ENCODE data around the gene MTPN. TPM values are rescaled to one million over a fixed set of nuclear protein-coding genes. Genes with fewer than 3 reads are reported as not detected.

The MTPN gene
- total RNA-seq, 1 donor from 2014 or later = 117 TPM

- no peak for DNase-seq (ENCODE audit: low spot score)
- no peaks in the 10 kb centered on the region for H3K9me3 Mint-ChIP-seq
- H3K36me3 Mint-ChIP-seq (ENCODE audit: low read depth) = peaks cover 22% of the 10 kb centered on the region
- no peak overlapping the region for H3K27ac Mint-ChIP-seq
- intact Hi-C loops (cut with micrococcal nuclease) = no loop called here
- peaks cover 4% of the 10 kb centered on the region for H3K4me1 Mint-ChIP-seq (ENCODE audit: low read depth)
- H3K27me3 Mint-ChIP-seq (ENCODE audit: insufficient read depth) = no peaks in the 10 kb centered on the region
- no peak overlapping the region for H3K4me3 Mint-ChIP-seq
Measured at GRCh38 chr7:135925210-135925609, 51.9 kb downstream of the MTPN start.

GRCh38 chr7:135924302-135924701 lies 52.9 kb downstream of the MTPN start:
- H3K9me3 Mint-ChIP-seq = no peaks in the 10 kb centered on the region
- no peak for DNase-seq (ENCODE audit: low spot score)
- peaks cover 4% of the 10 kb centered on the region for H3K4me1 Mint-ChIP-seq (ENCODE audit: low read depth)
- H3K27me3 Mint-ChIP-seq (ENCODE audit: insufficient read depth) = no peaks in the 10 kb centered on the region
- H3K27ac Mint-ChIP-seq = no peak overlapping the region
- intact Hi-C loops (cut with micrococcal nuclease) = no loop called here
- no peak overlapping the region for H3K4me3 Mint-ChIP-seq
- peaks cover 18% of the 10 kb centered on the region for H3K36me3 Mint-ChIP-seq (ENCODE audit: low read depth)

- Mint-ChIP-seq H3K27ac (no peak overlapping the region), H3K4me1 (ENCODE audit: low read depth) (no peaks in the 10 kb centered on the region), H3K27me3 (ENCODE audit: insufficient read depth) (no peaks in the 10 kb centered on the region), H3K4me3 (no peak overlapping the region), H3K36me3 (ENCODE audit: low read depth) (peaks cover 7% of the 10 kb centered on the region), H3K9me3 (no peaks in the 10 kb centered on the region)
- intact Hi-C loops (cut with micrococcal nuclease) = no loop called here
- DNase-seq (ENCODE audit: low spot score) = no peak
Measured at GRCh38 chr7:135922263-135922662, 54.9 kb downstream of the MTPN start.

GRCh38 chr7:135920478-135920877 lies 56.7 kb downstream of the MTPN start:
- Mint-ChIP-seq H3K36me3 (ENCODE audit: low read depth) (no peaks in the 10 kb centered on the region), H3K4me3 (no peak overlapping the region), H3K4me1 (ENCODE audit: low read depth) (no peaks in the 10 kb centered on the region), H3K27me3 (ENCODE audit: insufficient read depth) (no peaks in the 10 kb centered on the region), H3K27ac (no peak overlapping the region), H3K9me3 (no peaks in the 10 kb centered on the region)
- no peak for DNase-seq (ENCODE audit: low spot score)
- intact Hi-C loops (cut with micrococcal nuclease) = no loop called here

- no peaks in the 10 kb centered on the region for H3K4me1 Mint-ChIP-seq (ENCODE audit: low read depth)
- H3K4me3 Mint-ChIP-seq = no peak overlapping the region
- H3K36me3 Mint-ChIP-seq (ENCODE audit: low read depth) = no peaks in the 10 kb centered on the region
- no peak overlapping the region for H3K27ac Mint-ChIP-seq
- intact Hi-C loops (cut with micrococcal nuclease) = no loop called here
- peaks cover 1% of the 10 kb centered on the region for H3K27me3 Mint-ChIP-seq (ENCODE audit: insufficient read depth)
- H3K9me3 Mint-ChIP-seq = no peaks in the 10 kb centered on the region
- no peak for DNase-seq (ENCODE audit: low spot score)
Measured at GRCh38 chr7:135919071-135919841, 57.9 kb downstream of the MTPN start.

GRCh38 chr7:135918134-135918533 lies 59.0 kb downstream of the MTPN start:
- H3K27ac Mint-ChIP-seq = no peak overlapping the region
- intact Hi-C loops (cut with micrococcal nuclease) = no loop called here
- H3K36me3 Mint-ChIP-seq (ENCODE audit: low read depth) = no peaks in the 10 kb centered on the region

GRCh38 chr7:135917721-135918120 lies 59.4 kb downstream of the MTPN start:
- Mint-ChIP-seq H3K4me3 (no peak overlapping the region), H3K27ac (no peak overlapping the region)

More at GRCh38 chr7:135918134-135918533, 59.0 kb downstream of the MTPN start:
- Mint-ChIP-seq H3K4me3 (no peak overlapping the region), H3K4me1 (ENCODE audit: low read depth) (no peaks in the 10 kb centered on the region), H3K9me3 (no peaks in the 10 kb centered on the region), H3K27me3 (ENCODE audit: insufficient read depth) (peaks cover 1% of the 10 kb centered on the region)
- DNase-seq (ENCODE audit: low spot score) = no peak

GRCh38 chr7:135914346-135914745 lies 62.8 kb downstream of the MTPN start:
- Mint-ChIP-seq H3K27ac (no peak overlapping the region), H3K4me3 (no peak overlapping the region), H3K36me3 (ENCODE audit: low read depth) (peaks cover 1% of the 10 kb centered on the region), H3K9me3 (no peaks in the 10 kb centered on the region), H3K27me3 (ENCODE audit: insufficient read depth) (peaks cover 5% of the 10 kb centered on the region), H3K4me1 (ENCODE audit: low read depth) (no peaks in the 10 kb centered on the region)
- no peak for DNase-seq (ENCODE audit: low spot score)
- intact Hi-C loops (cut with micrococcal nuclease) = no loop called here

More at GRCh38 chr7:135917721-135918120, 59.4 kb downstream of the MTPN start:
- Mint-ChIP-seq H3K36me3 (ENCODE audit: low read depth) (no peaks in the 10 kb centered on the region), H3K4me1 (ENCODE audit: low read depth) (no peaks in the 10 kb centered on the region), H3K27me3 (ENCODE audit: insufficient read depth) (peaks cover 1% of the 10 kb centered on the region), H3K9me3 (no peaks in the 10 kb centered on the region)
- no peak for DNase-seq (ENCODE audit: low spot score)
- intact Hi-C loops (cut with micrococcal nuclease) = no loop called here

GRCh38 chr7:135913404-135913803 lies 63.8 kb downstream of the MTPN start:
- DNase-seq (ENCODE audit: low spot score) = no peak
- Mint-ChIP-seq H3K9me3 (no peaks in the 10 kb centered on the region), H3K4me1 (ENCODE audit: low read depth) (no peaks in the 10 kb centered on the region), H3K36me3 (ENCODE audit: low read depth) (peaks cover 1% of the 10 kb centered on the region), H3K27me3 (ENCODE audit: insufficient read depth) (peaks cover 5% of the 10 kb centered on the region), H3K27ac (no peak overlapping the region), H3K4me3 (no peak overlapping the region)
- intact Hi-C loops (cut with micrococcal nuclease) = no loop called here

GRCh38 chr7:135911099-135911498 lies 66.1 kb downstream of the MTPN start:
- peaks cover 8% of the 10 kb centered on the region for H3K27me3 Mint-ChIP-seq (ENCODE audit: insufficient read depth)
- no peak overlapping the region for H3K4me3 Mint-ChIP-seq
- H3K27ac Mint-ChIP-seq = no peak overlapping the region
- peaks cover 1% of the 10 kb centered on the region for H3K36me3 Mint-ChIP-seq (ENCODE audit: low read depth)
- H3K4me1 Mint-ChIP-seq (ENCODE audit: low read depth) = no peaks in the 10 kb centered on the region
- intact Hi-C loops (cut with micrococcal nuclease) = no loop called here
- DNase-seq (ENCODE audit: low spot score) = no peak
- no peaks in the 10 kb centered on the region for H3K9me3 Mint-ChIP-seq

- H3K27ac Mint-ChIP-seq = no peak overlapping the region
- peaks cover 8% of the 10 kb centered on the region for H3K27me3 Mint-ChIP-seq (ENCODE audit: insufficient read depth)
- no peak for DNase-seq (ENCODE audit: low spot score)
- H3K36me3 Mint-ChIP-seq (ENCODE audit: low read depth) = peaks cover 1% of the 10 kb centered on the region
- no peaks in the 10 kb centered on the region for H3K9me3 Mint-ChIP-seq
- no peak overlapping the region for H3K4me3 Mint-ChIP-seq
- intact Hi-C loops (cut with micrococcal nuclease) = no loop called here
- no peaks in the 10 kb centered on the region for H3K4me1 Mint-ChIP-seq (ENCODE audit: low read depth)
Measured at GRCh38 chr7:135910393-135911036, 66.6 kb downstream of the MTPN start.

GRCh38 chr7:135905858-135906257 lies 71.3 kb downstream of the MTPN start:
- no peak for DNase-seq (ENCODE audit: low spot score)
- Mint-ChIP-seq H3K27ac (no peak overlapping the region), H3K4me1 (ENCODE audit: low read depth) (no peaks in the 10 kb centered on the region), H3K36me3 (ENCODE audit: low read depth) (no peaks in the 10 kb centered on the region), H3K9me3 (no peaks in the 10 kb centered on the region), H3K27me3 (ENCODE audit: insufficient read depth) (peaks cover 6% of the 10 kb centered on the region), H3K4me3 (no peak overlapping the region)
- intact Hi-C loops (cut with micrococcal nuclease) = no loop called here

- Mint-ChIP-seq H3K36me3 (ENCODE audit: low read depth) (no peaks in the 10 kb centered on the region), H3K27me3 (ENCODE audit: insufficient read depth) (peaks cover 3% of the 10 kb centered on the region), H3K4me1 (ENCODE audit: low read depth) (no peaks in the 10 kb centered on the region), H3K9me3 (no peaks in the 10 kb centered on the region), H3K27ac (no peak overlapping the region), H3K4me3 (no peak overlapping the region)
- no peak for DNase-seq (ENCODE audit: low spot score)
- intact Hi-C loops (cut with micrococcal nuclease) = no loop called here
Measured at GRCh38 chr7:135905355-135905754, 71.8 kb downstream of the MTPN start.
